GM12878 (cell line): Measurements from ENCODE around the gene REEP1. TPM values are rescaled to one million over a fixed set of nuclear protein-coding genes. Genes with fewer than 3 reads are reported as not detected.

Experiments
- ATF7 ChIP-seq: fragments of 450-650 bp; IDR thresholded peaks from 2 replicates; pipeline ENCODE4 v1.6.1; 2016; ENCODE audit warnings: low read depth, mild to moderate bottlenecking
- BHLHE40 ChIP-seq, 2 experiments: fragments of 450-650 bp in 1 of 2; IDR thresholded peaks; 2 replicates each; pipeline ENCODE4 v1.6.1; 2011 to 2017; ENCODE audit warnings: low read depth in 2 of 2, borderline replicate concordance in 1 of 2, improper control_type of control experiment in 1 of 2, low read length in 1 of 2, mild to moderate bottlenecking in 1 of 2
- CHD4 ChIP-seq: fragments of 200-600 bp; sonication (generic); IDR thresholded peaks from 2 replicates; pipeline ENCODE4 v1.6.1; 2016; ENCODE audit warnings: mild to moderate bottlenecking
- CREB1 ChIP-seq: IDR thresholded peaks from 2 replicates; pipeline ENCODE4 v1.6.1; 2012; ENCODE audit warnings: low read depth, mild to moderate bottlenecking, inconsistent platforms
- CREM ChIP-seq: IDR thresholded peaks from 2 replicates; pipeline ENCODE4 v1.6.1; 2014; ENCODE audit warnings: antibody characterized with exemption, low read depth
- IKZF2 ChIP-seq, 2 experiments: fragments of 450-650 bp; IDR thresholded peaks; 2 replicates each; pipeline ENCODE4 v1.6.1; 2017; ENCODE audit warnings: mild to moderate bottlenecking in 2 of 2, moderate library complexity in 2 of 2
- MEF2A ChIP-seq: IDR thresholded peaks from 2 replicates; pipeline ENCODE4 v1.6.1; 2011; ENCODE audit warnings: low read depth, mild to moderate bottlenecking, low read length, moderate library complexity; ENCODE audit not compliant: insufficient read depth
- NR2C1 ChIP-seq: fragments of 450-650 bp; IDR thresholded peaks from 2 replicates; pipeline ENCODE4 v1.6.1; 2017; ENCODE audit warnings: antibody characterized with exemption, mild to moderate bottlenecking, moderate library complexity
- PAX8 ChIP-seq: fragments of 450-650 bp; IDR thresholded peaks from 2 replicates; pipeline ENCODE4 v1.6.1; 2017; ENCODE audit warnings: mild to moderate bottlenecking, moderate library complexity
- POLR2A ChIP-seq: IDR thresholded peaks from 2 replicates; pipeline ENCODE4 v1.6.1; 2011; ENCODE audit warnings: low read depth, mild to moderate bottlenecking, low read length
- RAD21 ChIP-seq: IDR thresholded peaks from 2 replicates; pipeline ENCODE4 v1.6.1; 2011; ENCODE audit warnings: mild to moderate bottlenecking, low read depth, low read length, moderate library complexity; ENCODE audit not compliant: insufficient read depth
- RELB ChIP-seq: fragments of 450-650 bp; IDR thresholded peaks from 2 replicates; pipeline ENCODE4 v1.6.1; 2017; ENCODE audit warnings: low read depth, mild to moderate bottlenecking, moderate library complexity
- SIN3A ChIP-seq: IDR thresholded peaks from 2 replicates; pipeline ENCODE4 v1.6.1; 2012; ENCODE audit warnings: low read depth, low read length, improper control_type of control experiment
- SMAD1 ChIP-seq: fragments of 450-650 bp; IDR thresholded peaks from 2 replicates; pipeline ENCODE4 v1.6.1; 2018; ENCODE audit warnings: mild to moderate bottlenecking, low read depth; ENCODE audit not compliant: partially characterized antibody
- SP1 ChIP-seq: IDR thresholded peaks from one replicate; pipeline ENCODE4 v1.6.1; 2011; ENCODE audit warnings: low read depth, low read length
- TAF1 ChIP-seq: IDR thresholded peaks from 2 replicates; pipeline ENCODE4 v1.6.1; 2011; ENCODE audit warnings: mild to moderate bottlenecking, low read depth, low read length, borderline replicate concordance
- TBL1XR1 ChIP-seq: IDR thresholded peaks from 2 replicates; pipeline ENCODE4 v1.6.1; 2012; ENCODE audit warnings: low read depth, low read length, improper control_type of control experiment
- YY1 ChIP-seq: IDR thresholded peaks from 2 replicates; pipeline ENCODE4 v1.6.1; 2011; ENCODE audit warnings: low read depth, mild to moderate bottlenecking, low read length
- ZBTB4 ChIP-seq: fragments of 450-650 bp; formaldehyde crosslinking; IDR thresholded peaks from 2 replicates; pipeline ENCODE4 v1.4.0; 2022; ENCODE audit warnings: mild to moderate bottlenecking, moderate library complexity
- ZNF687 ChIP-seq: fragments of 450-650 bp; IDR thresholded peaks from 2 replicates; pipeline ENCODE4 v1.6.1; 2017; ENCODE audit warnings: mild to moderate bottlenecking, moderate library complexity
- polyA plus RNA-seq, 11 experiments: library from polyadenylated mRNA; depleted of rRNA in 4 of 11; unstranded in 6 of 11; stranded (reverse) in 5 of 11; fragments of >200 nt; fragmentation: Nextera tagmentation in 4 of 11; fragmentation: Illumina TruSeq in 1 of 11; extraction: Ambion mirVana in 4 of 11; extraction: Trizol in 1 of 11; gene quantifications; 1 replicate in 1 of 11; 2 replicates in 10 of 11; pipeline versions ENCODE4 v1.2.1 to v1.2.3, GENCODE V29; 2011 to 2016; ENCODE audit warnings: inconsistent platforms in 2 of 11, missing spikeins in 2 of 11, low read depth in 1 of 11
- total RNA-seq, 4 experiments: library from RNA; depleted of rRNA in 3 of 4; stranded (reverse); fragments of >200 nt in 3 of 4; fragmentation: Illumina TruSeq in 1 of 4; extraction: Trizol in 1 of 4; gene quantifications; 2 replicates each; pipeline versions ENCODE4 v1.2.1 to v1.2.3, GENCODE V29; 2013 to 2021
- TF ChIP-seq, protein P1 (sequence below): IDR thresholded peaks from 2 replicates; pipeline ENCODE4 v1.6.1; 2012; ENCODE audit warnings: low read depth, low read length, improper control_type of control experiment

Gene REEP1
- total and polyA plus RNA-seq, 10 of the 15 experiments (the other 5 are each of a cell fraction or from before 2014, with no cell fraction given) = 0.02 to 0.30 (median 0.09) TPM; not detected in 1

- no peak for TF ChIP-seq PAX8
- peak; percentile 8; the same call in 1 of the 2 replicates for TF ChIP-seq YY1
- 0 out of 4 replicates have a peak, but pooled peaks of 1 of the 2 experiments have one; percentile 3 for TF ChIP-seq IKZF2 (IDR thresholded peaks at IDR 0.05)
- TF ChIP-seq, protein P1, sequence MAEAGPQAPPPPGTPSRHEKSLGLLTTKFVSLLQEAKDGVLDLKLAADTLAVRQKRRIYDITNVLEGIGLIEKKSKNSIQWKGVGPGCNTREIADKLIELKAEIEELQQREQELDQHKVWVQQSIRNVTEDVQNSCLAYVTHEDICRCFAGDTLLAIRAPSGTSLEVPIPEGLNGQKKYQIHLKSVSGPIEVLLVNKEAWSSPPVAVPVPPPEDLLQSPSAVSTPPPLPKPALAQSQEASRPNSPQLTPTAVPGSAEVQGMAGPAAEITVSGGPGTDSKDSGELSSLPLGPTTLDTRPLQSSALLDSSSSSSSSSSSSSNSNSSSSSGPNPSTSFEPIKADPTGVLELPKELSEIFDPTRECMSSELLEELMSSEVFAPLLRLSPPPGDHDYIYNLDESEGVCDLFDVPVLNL = no peak
- peak; percentile 6; the same call in 1 of the 2 replicates for TF ChIP-seq RAD21
- TF ChIP-seq NR2C1 = no peak
- TF ChIP-seq TAF1 = 0 out of 2 replicates have a peak, but pooled peaks have one; percentile 24
- TF ChIP-seq CREB1 = 0 out of 2 replicates have a peak, but pooled peaks have one; percentile 64
- TF ChIP-seq BHLHE40 (IDR thresholded peaks at IDR 0.05; ENCODE audit: borderline replicate concordance in 1 of 2, low read depth in 2 of 2, low read length in 1 of 2) = no peak; a peak in 1 of 4 replicates
- TF ChIP-seq TBL1XR1 = no peak
- no peak for TF ChIP-seq SMAD1
- TF ChIP-seq SP1 = peak; percentile 10
- TF ChIP-seq CREM = peak; percentile 70
- TF ChIP-seq CHD4 = no peak
- no peak for TF ChIP-seq ZBTB4 (CRISPR knock-in tag)
- peak; percentile 64 for TF ChIP-seq POLR2A
- peak; percentile 94 for TF ChIP-seq ZNF687
- peak; percentile 12; the same call in 1 of the 2 replicates for TF ChIP-seq RELB
- TF ChIP-seq ATF7 = 0 out of 2 replicates have a peak, but pooled peaks have one; percentile 30
- TF ChIP-seq MEF2A = 0 out of 2 replicates have a peak, but pooled peaks have one; percentile 67
- no peak for TF ChIP-seq SIN3A
These were observed 111.8 kb downstream of the REEP1 start (continued) for GRCh38 chr2:86225581-86225980.
